Gastrocnemius medialis (tissue), 4 donors: ENCODE data around the gene ZYG11B. TPM values are rescaled to one million over a fixed set of nuclear protein-coding genes. Genes with fewer than 3 reads are reported as not detected.
A peak's percentile ranks its signal among the peaks of the same experiment; 100 is the strongest.
"Not testable (repeated sequence)": the region's sequence is repeated elsewhere in the genome, so short reads cannot be mapped to it uniquely, and the experiment has no call there.

ENCODE experiments used
- ATAC-seq, 2 donors: fragments of 150-250 bp; one replicate each; pipeline ENCODE4 v1.9.1; 2016
- DNase-seq, 2 donors: peaks; one replicate each; pipeline ENCODE4 v3.0.0-alpha.2; 2019
- H3K27ac ChIP-seq, 4 donors: fragments of 200-600 bp; sonication (generic); 1 replicate in 1 of 4; 2 replicates in 3 of 4; pipeline ENCODE4 v1.5.1; 2016 to 2018; ENCODE audit warnings: mild to moderate bottlenecking in 2 of 4, moderate library complexity in 1 of 4
- H3K27me3 ChIP-seq, 3 donors: fragments of 200-600 bp; sonication (generic) in 2 of 3; 1 replicate in 1 of 3; 2 replicates in 2 of 3; pipeline versions ENCODE4 v1.5.1 to v1.6.0; 2016 to 2019; ENCODE audit warnings: mild to moderate bottlenecking in 1 of 3, moderate library complexity in 1 of 3
- H3K36me3 ChIP-seq, 2 donors: fragments of 200-600 bp; sonication (generic) in 1 of 2; one replicate each; pipeline ENCODE4 v1.5.1; 2017 to 2018
- H3K4me1 ChIP-seq, 2 donors: fragments of 200-600 bp; sonication (generic) in 1 of 2; one replicate each; pipeline ENCODE4 v1.5.1; 2016 to 2017; ENCODE audit warnings: mild to moderate bottlenecking in 2 of 2
- H3K4me3 ChIP-seq, 4 donors: fragments of 200-600 bp; sonication (generic) in 3 of 4; 1 replicate in 1 of 4; 2 replicates in 3 of 4; pipeline ENCODE4 v1.5.1; 2016 to 2019; ENCODE audit warnings: mild to moderate bottlenecking in 2 of 4
- H3K9me3 ChIP-seq, 3 donors: fragments of 200-600 bp; sonication (generic) in 2 of 3; 1 replicate in 1 of 3; 2 replicates in 2 of 3; pipeline ENCODE4 v1.5.1; 2016 to 2019
- POLR2A ChIP-seq, 2 donors: fragments of 450-650 bp; IDR thresholded peaks; one replicate each; pipeline ENCODE4 v1.6.1; 2017; ENCODE audit warnings: antibody characterized with exemption in 2 of 2, mild to moderate bottlenecking in 2 of 2, moderate library complexity in 2 of 2
- in situ Hi-C, 4 donors: fragments of 200-750 bp; cut with MboI; loops; one replicate each; pipeline versions ENCODE4 v1.15.0 to v1.8.0; 2017; ENCODE audit warnings: low sequenced_read_pairs in 4 of 4
- intact Hi-C: fragments of 100-400 bp; cut with DNase I; formaldehyde crosslinking; loops from one replicate; pipeline ENCODE4 v1.15.1; 2023; ENCODE audit warnings: low total_unique reads
- total RNA-seq, 4 donors: library from RNA; depleted of rRNA; stranded (reverse); fragments of >200 nt; gene quantifications; one replicate each; pipeline versions ENCODE4 v1.1.0 to v1.2.3, GENCODE V29; 2016
- TF ChIP-seq, protein P1 (sequence below), 5 experiments: fragments of 450-650 bp in 3 of 5; fragments of 200-600 bp in 2 of 5; sonication (generic) in 2 of 5; IDR thresholded peaks in 4 of 5; conservative IDR thresholded peaks in 1 of 5; 1 replicate in 4 of 5; 2 replicates in 1 of 5; pipeline ENCODE4 v1.5.1; 2016 to 2019; ENCODE audit warnings: antibody characterized with exemption in 5 of 5, mild to moderate bottlenecking in 3 of 5, moderate library complexity in 3 of 5

The ZYG11B gene
- total RNA-seq, 4 donors from 2014 or later = 136 to 248 (median 194) TPM

DNA sequence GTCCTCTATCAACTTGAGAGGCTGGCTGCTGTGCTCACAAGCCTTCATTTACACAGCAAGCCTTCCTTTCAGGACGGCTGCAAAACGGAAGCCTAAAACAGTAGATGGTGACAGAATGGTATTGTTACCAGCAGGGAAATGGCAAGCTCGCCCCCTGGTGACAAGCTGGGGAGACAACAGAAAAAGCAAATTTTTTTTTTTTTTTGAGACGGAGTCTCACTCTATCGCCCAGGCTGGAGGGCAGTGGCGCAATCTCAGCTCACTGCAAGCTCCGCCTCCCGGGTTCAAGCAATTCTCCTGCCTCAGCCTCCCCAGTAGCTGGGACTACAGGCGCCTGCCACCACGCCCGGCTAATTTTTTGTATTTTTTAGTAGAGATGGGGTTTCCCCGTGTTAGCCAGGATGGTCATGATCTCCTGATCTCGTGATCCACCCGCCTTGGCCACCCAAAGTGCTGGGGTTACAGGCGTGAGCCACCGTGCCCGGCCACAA, 39.9 kb upstream of the ZYG11B start:
- H3K27ac ChIP-seq = peak overlapping the region; percentile 44 to 65 (median 50)
- H3K27me3 ChIP-seq, H3K9me3 ChIP-seq, H3K4me3 ChIP-seq, H3K4me1 ChIP-seq: not testable (repeated sequence)
- TF ChIP-seq, protein P1, sequence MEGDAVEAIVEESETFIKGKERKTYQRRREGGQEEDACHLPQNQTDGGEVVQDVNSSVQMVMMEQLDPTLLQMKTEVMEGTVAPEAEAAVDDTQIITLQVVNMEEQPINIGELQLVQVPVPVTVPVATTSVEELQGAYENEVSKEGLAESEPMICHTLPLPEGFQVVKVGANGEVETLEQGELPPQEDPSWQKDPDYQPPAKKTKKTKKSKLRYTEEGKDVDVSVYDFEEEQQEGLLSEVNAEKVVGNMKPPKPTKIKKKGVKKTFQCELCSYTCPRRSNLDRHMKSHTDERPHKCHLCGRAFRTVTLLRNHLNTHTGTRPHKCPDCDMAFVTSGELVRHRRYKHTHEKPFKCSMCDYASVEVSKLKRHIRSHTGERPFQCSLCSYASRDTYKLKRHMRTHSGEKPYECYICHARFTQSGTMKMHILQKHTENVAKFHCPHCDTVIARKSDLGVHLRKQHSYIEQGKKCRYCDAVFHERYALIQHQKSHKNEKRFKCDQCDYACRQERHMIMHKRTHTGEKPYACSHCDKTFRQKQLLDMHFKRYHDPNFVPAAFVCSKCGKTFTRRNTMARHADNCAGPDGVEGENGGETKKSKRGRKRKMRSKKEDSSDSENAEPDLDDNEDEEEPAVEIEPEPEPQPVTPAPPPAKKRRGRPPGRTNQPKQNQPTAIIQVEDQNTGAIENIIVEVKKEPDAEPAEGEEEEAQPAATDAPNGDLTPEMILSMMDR (IDR thresholded peaks at IDR 0.05 in 4 of 5, conservative IDR thresholded peaks at IDR 0.05 in 1 of 5) = peak; percentile 78 to 87 (median 81)
- peak; percentile 50 to 67 for DNase-seq
- in situ Hi-C loops (loop anchor here (25.0 kb wide), 3 partner anchors 249 to 549 kb away; partner anchors contain the start of genes ORC1 (in 3 of the 4), PRPF38A (in 3 of the 4) and ZFYVE9 (in 2 of the 4)), intact Hi-C loops (loop anchor here (2.0 to 10.0 kb wide), 3 partner anchors 202 to 319 kb away; partner anchors contain the start of genes CC2D1B, ORC1 and PRPF38A)
- H3K36me3 ChIP-seq = peaks cover 0 to 43% of the 10 kb centered on the region in 2 donors
- peak; percentile 84 to 94 for ATAC-seq

GRCh38 chr1:52686830-52687229, 39.4 kb upstream of the ZYG11B start:
- Histone ChIP-seq H3K9me3 (no peaks in the 10 kb centered on the region), H3K4me1 (peaks cover 5 to 6% of the 10 kb centered on the region in 2 donors), H3K4me3 (no peak overlapping the region), H3K27me3 (no peaks in the 10 kb centered on the region), H3K36me3 (peaks cover 0 to 49% of the 10 kb centered on the region in 2 donors), H3K27ac (peak overlapping the region; percentile 42 to 65 (median 50))
- peak; percentile 5 to 43 for ATAC-seq
- no peak for DNase-seq
- intact Hi-C loops (loop anchor here (2.0 to 10.0 kb wide), 3 partner anchors 202 to 320 kb away; partner anchors contain the start of genes CC2D1B, ORC1 and PRPF38A), in situ Hi-C loops (loop anchor here (25.0 kb wide), 3 partner anchors 250 to 550 kb away; partner anchors contain the start of genes ORC1 (in 3 of the 4), PRPF38A (in 3 of the 4) and ZFYVE9 (in 2 of the 4))
- TF ChIP-seq POLR2A (IDR thresholded peaks at IDR 0.05) = no peak

GRCh38 chr1:52691821-52692220, 34.4 kb upstream of the ZYG11B start:
- TF ChIP-seq, protein P1 (IDR thresholded peaks at IDR 0.05 in 4 of 5, conservative IDR thresholded peaks at IDR 0.05 in 1 of 5) = no peak
- no peak for TF ChIP-seq POLR2A (IDR thresholded peaks at IDR 0.05)
- DNase-seq (no peak), ATAC-seq (no peak)
- in situ Hi-C loops (loop anchor here (25.0 kb wide), 3 partner anchors 255 to 555 kb away; partner anchors contain the start of genes ORC1 (in 3 of the 4), PRPF38A (in 3 of the 4) and ZFYVE9 (in 2 of the 4)), intact Hi-C loops (no loop called here)
- Histone ChIP-seq H3K4me1 (peaks cover 0 to 1% of the 10 kb centered on the region in 2 donors), H3K27ac (no peak overlapping the region), H3K36me3 (peaks cover 0 to 51% of the 10 kb centered on the region in 2 donors), H3K27me3 (no peaks in the 10 kb centered on the region), H3K9me3 (no peaks in the 10 kb centered on the region), H3K4me3 (no peak overlapping the region)

GRCh38 chr1:52692697-52693096, 33.6 kb upstream of the ZYG11B start:
- intact Hi-C loops (no loop called here), in situ Hi-C loops (loop anchor here (25.0 kb wide), 3 partner anchors 255 to 555 kb away; partner anchors contain the start of genes ORC1 (in 3 of the 4), PRPF38A (in 3 of the 4) and ZFYVE9 (in 2 of the 4))
- no peak for ATAC-seq
- H3K27ac ChIP-seq = no peak overlapping the region
- peaks cover 0 to 42% of the 10 kb centered on the region in 2 donors for H3K36me3 ChIP-seq
- no peak overlapping the region for H3K4me3 ChIP-seq
- TF ChIP-seq, protein P1 (IDR thresholded peaks at IDR 0.05 in 4 of 5, conservative IDR thresholded peaks at IDR 0.05 in 1 of 5) = no peak
- TF ChIP-seq POLR2A (IDR thresholded peaks at IDR 0.05) = no peak
- no peaks in the 10 kb centered on the region for H3K9me3 ChIP-seq
- H3K27me3 ChIP-seq = no peaks in the 10 kb centered on the region
- peaks cover 6 to 8% of the 10 kb centered on the region in 2 donors for H3K4me1 ChIP-seq
- no peak for DNase-seq

DNA sequence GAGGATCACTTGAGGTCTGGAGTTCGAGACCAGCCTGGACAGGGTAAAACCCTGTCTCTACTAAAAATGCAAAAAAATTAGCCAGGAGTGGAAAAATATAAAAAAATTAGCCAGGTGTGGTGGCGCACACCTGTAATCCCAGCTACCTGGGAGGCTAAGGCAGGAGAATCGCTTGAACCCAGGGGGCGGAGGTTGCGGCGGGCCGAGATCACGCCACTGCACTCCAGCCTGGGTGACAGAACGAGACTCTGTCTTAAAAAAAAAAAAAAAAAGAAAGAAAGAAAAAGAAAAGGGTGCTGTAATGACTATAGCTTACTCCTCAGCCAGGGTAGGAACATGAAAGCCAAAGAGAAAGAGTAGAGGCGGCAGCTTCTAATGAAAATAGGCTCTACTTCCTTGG, 32.9 kb upstream of the ZYG11B start:
- DNase-seq, H3K27me3 ChIP-seq, H3K9me3 ChIP-seq, ATAC-seq, H3K4me3 ChIP-seq, intact Hi-C loops, H3K4me1 ChIP-seq, H3K27ac ChIP-seq: not testable (repeated sequence)
- in situ Hi-C loops = loop anchor here (25.0 kb wide), 3 partner anchors 256 to 556 kb away; partner anchors contain the start of genes ORC1 (in 3 of the 4), PRPF38A (in 3 of the 4) and ZFYVE9 (in 2 of the 4)
- peaks cover 0 to 37% of the 10 kb centered on the region in 2 donors for H3K36me3 ChIP-seq
